NCI-H774 (cell line): Measurements from ENCODE around the gene CMYA5.
"Not testable (repeated sequence)": the region's sequence is repeated elsewhere in the genome, so short reads cannot be mapped to it uniquely, and the experiment has no call there.

Experiments used
- DNase-seq: peaks from one replicate; lab custom pipeline; 2025; lab: John Stamatoyannopoulos, UW

Gene CMYA5

DNA sequence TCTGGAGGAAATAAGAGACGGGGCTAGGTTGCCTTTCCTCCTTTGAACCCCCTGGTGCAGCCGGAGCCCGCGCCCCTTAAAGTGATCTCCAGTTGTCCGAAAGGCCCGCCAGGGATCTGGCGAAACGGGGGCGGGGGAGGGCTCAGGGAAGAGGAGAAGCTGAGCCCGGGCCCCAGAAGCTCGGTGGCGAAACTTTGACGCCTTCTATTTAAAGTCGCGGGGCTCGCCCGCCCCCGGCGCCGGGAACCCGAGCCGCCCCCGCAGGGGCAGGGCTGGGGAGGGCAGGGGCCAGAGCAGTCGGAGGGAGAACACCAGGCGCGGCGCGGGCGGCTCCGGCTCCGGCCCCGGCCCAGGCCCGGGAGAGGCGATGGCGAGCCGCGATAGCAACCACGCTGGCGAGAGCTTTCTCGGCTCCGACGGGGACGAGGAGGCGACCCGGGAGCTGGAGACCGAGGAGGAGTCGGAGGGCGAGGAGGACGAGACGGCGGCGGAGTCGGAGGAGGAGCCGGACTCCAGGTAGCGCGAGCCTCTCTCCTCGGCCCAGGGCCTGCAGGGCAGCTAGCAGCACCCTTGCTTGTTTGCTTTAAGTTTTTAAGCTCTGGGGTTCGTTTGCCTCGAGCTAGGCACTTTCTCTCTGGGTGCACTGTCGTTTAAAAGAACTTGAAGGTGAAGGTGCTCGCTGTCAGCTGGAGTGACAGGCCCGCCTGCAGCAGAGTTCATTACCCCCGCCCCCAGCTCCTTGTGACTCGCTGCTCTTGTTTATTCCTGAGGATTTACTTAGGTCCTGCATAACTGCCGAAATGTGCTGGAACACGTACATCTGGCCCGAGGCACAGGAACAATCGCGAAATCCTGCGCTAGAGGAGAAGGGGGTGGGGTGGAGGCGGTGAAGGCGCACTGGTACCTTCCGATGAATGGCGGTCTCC lies at the start of gene CMYA5:
CMYA5 (plus strand) TSS at position 296 of the 926 bp plus-strand sequence; CDS start at position 368, 72 bp downstream.
- DNase-seq = no peak

DNA sequence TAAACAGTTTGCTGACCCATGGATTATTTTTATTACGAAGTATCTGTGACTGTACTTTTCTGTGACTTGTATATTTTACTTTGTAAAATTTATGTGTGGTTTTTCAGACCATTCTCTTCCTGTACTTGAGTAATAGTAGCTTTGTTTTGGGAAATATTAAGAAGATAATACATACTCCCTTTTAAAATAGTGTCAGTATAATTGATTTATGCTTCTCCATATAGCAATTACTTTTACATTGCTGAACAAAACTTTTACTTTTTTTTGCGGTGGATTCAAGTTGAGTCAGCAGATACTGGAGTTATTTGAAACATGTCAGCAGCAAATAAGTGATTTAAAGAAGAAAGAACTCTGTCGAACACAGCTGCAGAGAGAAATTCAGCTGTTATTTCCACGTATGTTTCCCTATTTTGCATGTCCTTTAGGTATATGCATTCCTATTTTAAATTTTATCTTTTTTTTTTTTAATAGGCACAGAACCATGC lies 49.0 kb upstream of the CMYA5 start:
- DNase-seq = no peak

DNA sequence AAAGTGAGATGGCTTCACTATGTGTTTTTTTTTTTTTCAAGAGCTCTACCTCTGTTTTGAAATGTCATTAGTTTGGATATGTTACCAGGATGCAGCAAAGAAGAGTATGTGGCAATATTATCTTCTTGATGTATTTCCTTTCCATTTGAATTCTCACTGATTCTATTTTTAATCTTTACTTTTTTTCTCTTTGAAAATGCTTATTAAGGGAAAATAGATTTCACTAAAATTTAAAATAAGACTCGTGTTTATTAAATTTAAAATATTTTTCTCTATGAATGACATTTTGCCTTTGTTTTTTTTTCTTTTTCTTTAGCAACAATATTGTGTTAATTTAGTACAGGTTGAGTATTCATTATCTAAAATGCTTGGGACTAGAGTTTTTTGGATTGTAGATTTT lies 48.2 kb upstream of the CMYA5 start:
- no peak for DNase-seq

DNA sequence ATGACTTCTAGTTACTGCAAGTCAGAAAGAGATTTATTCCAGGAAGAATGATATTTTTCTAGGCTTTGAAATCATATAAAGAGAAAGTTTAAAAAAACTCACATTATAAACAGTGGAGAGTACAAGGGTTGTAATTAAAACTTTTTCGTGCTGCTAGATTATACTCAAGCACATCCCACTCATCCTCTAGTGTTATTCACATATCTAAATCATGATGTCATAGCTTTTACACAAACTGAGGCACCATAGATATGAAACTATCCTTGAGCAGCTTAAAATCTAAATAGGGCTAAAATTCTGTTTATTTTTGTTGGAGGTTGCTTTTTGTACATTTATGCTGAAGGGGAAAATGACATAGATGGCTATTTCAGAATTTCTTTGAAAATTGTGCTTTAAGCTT lies 47.4 kb upstream of the CMYA5 start:
- DNase-seq = no peak

DNA sequence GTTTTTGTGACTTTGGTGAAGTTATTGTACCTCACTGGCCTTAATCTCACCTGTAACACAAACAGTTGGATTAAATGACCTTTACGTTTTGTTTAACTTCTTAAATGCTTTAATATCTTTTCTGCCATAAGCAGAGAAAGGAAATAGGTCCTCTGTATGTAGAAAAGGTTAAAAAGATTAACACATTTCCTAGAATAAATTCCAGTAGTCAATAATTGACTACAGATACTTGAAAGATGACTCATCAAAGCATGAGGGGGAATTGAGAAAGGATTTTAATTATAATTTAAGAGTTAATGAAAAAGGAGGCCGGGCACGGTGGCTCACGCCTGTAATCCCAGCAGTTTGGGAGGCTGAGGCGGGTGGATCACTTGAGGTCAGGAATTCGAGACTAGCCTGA lies 35.8 kb upstream of the CMYA5 start:
- no peak for DNase-seq

DNA sequence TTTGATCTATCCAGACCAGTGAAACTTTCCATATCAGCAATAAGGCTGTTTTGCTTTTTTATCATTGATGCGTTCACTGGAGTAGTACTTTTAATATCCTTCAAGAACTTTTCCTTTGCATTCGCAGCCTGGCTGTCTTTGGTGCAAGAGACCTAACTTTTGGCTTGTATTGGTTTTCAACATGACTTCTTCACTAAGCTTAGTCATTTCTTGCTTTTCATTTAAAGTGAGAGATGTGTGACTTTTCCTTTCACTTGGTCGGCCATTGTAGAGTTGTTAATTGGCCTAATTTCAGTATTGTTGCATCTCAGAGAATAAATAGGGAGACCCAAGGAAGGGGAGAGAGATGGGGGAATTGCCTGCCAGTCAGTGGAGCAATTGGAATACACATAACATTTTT lies 26.4 kb upstream of the CMYA5 start:
- DNase-seq = no peak

DNA sequence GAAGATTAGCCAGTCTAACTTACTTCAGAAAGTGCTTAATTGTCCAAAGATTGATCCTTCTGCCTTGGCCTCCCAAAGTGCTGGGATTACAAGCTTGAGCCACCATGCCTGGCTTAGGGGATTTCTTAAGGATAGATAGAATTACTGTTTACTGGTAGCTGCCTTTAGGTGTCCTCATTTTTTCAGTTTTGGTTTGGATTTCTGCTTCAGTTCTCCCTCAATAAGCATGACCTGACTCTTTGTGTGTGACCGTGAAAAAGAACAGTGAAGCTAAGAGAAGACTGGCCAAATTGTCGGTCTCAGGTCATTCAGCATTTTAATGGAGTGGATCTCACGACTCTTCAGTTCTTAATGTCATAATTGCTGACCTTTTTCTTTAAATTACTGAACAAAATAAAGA lies 22.9 kb upstream of the CMYA5 start:
- no peak for DNase-seq

DNA sequence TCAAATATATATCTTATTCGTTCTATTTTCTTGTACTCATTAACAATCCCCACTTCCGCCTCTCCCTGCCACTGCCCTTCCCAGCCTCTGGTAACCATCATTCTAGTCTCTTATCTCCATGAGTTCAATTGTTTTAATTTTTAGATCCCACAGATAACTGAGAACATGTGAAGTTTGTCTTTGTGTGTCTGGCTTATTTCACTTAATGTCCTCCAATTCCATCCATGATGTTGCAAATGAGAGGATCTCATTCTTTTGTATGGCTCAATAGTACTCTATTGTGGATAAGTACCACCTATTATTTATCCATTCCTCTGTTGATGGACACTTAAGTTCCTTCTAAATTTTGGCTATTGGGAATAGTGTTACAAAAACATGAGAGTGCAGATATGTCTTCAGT lies 17.2 kb upstream of the CMYA5 start:
- no peak for DNase-seq

DNA sequence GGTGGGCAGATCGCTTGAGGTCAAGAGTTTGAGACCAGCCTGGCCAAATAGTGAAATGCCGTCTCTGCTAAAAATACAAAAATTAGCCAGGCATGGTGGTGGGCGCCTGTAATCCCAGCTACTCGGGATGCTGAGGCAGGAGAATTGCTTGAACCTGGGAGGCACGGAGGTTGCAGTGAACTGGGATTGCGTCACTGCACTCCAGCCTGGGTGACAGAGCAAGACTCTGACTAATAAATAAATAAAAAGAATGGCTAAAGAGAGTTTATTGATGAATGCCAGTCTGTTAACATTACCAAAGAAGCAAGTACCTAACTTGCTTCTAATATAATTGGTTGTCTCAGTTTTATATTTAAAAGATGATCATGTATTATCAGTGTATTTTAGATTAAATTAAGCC lies 13.3 kb upstream of the CMYA5 start:
- not testable (repeated sequence) for DNase-seq

DNA sequence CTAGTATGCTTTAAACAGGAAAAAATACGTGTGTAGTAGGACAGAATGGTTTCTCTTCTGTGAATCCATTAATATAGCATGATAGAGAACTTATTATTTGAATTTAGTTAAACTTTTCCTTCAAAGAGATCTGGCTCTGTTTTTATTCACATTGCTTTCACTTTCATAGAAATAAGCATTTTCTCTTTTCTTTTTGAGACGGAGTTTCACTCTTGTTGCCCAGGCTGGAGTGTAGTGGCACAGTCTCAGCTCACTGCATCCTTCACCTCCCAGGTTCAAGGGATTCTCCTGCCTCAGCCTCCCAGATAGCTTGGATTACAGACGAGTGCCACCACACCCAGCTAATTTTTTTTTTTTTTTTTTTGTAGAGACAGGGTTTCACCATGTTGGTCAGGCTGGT lies 7.5 kb upstream of the CMYA5 start:
- DNase-seq = not testable (repeated sequence)

DNA sequence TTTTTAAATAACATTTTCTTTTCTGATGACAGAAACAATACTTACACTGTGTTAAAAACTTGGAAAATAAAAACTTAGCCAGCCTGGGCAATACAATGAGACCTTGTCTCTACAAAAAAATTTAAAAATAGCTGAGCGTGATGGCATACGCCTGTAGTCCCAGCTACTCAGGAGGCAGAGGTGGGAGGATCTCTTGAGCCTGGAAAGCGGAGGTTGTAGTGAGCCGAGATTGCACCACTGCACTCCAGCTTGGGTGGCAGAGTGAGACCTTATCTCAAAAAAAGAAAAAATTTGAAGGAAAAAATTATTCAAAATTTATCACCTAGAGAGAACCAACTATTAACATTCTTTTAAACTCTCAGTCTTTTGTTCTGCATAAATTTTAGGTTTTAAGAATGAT lies 4.9 kb upstream of the CMYA5 start:
- DNase-seq = no peak

DNA sequence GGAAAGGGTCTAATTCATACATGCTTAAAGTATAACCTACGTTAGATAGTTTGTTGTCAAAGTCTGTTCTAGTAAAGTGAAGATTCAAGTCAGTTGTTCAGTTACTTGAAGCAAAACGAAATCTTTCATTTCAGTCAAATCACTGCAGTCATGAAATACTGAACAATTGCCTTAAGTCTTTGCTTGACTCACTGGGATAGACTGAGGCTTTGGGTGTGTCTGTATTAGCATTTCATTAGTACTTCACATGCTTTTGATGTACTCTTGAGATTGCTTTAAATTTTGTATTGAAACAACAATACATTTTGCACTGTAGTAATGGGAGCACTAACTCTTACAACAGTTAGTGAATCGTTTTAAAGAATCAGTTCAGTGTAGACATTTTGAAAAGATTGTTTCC lies 4.0 kb upstream of the CMYA5 start:
- no peak for DNase-seq

DNA sequence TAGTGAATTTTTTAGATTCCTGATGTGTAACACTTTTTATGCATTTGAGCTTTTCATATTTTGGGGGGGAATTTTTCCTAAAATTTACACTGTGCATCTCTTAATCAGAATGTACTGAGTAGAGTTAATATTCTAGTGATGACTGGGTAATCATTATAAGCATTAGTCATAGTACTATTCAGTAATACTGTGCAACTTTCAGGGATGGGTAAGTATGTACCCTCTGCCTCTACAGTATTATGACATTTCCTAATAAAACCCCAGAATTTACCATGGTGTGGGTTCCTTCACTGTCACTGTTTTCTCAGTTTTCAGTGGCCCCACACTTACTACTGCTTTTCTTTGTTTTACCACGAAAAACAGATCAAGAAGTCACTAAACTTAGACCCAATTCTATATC lies 2.8 kb upstream of the CMYA5 start:
- no peak for DNase-seq

DNA sequence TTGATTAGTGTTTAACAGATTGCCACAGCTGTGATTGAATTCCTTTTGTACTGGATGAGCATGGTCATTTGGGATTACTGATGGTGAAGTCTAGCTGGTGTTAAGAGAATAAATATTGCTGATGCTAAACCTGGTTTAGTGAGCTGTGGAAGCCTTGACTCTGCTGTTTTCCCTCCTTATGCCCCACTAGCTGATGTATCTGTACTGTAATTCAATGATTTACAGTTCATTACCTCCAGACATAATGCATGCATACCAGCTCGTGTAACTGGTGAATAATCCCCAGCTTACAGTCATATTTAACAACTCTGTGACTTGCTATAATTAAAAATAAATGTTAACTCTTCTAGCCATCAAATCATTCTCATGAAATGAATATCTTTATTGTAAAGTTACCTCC lies 1.7 kb upstream of the CMYA5 start:
- DNase-seq = no peak

DNA sequence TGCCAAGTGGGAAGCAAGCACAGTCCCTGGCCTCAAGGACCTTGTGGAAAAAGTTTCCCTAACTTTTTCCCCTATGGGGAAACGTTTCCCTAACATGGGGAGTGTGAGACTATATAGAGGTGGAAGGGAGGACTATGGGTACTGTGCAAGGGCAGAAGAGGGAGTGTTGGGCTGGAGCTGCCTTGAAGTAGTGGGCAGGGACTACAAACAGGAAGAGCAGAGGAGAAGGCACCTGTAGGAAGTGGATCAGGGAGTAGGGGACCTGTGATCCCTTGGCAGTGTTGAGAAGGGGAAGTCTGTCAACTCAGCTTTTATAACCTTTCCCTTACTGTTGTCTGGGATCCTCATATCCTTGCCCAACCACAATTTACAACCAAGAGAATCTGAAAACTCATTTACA lies 1.4 kb downstream of the CMYA5 start:
- DNase-seq = no peak

DNA sequence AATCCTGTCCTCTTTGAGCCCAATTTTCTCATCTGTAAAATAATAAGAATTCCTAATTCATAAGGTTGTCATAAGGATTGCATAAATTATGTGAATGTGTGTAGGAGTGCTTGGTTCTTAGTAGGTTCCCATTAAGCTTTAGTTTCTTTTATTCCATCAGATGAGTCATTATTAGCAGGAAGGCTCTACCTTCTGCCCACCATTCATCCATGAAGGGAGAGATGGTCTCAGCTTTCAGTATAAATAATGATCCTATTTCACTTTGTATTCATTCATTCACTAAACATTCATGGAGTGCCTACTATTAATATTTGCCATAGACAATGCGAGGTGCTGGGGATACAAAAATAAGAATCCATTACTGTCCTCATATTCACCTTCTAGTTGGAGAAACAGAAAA lies 3.0 kb downstream of the CMYA5 start:
- no peak for DNase-seq

DNA sequence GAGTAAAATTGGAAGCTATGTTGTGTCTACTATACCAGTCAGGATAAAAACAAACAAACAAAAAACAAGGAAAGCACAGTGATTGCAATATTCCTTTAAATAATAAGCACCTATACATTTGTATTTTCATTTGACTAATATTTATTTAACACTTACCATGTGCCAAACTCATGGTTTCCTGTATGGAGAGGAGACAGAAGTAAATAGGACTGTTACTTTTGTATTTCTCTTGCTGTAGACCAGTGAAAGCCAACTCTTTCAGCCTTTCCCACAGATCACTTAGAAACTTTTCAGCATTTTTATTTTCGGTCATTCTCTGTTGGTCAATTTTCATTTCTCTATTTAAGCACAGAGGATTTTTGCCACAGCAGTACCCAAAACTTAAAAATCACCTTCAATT lies 4.5 kb downstream of the CMYA5 start:
- DNase-seq = no peak

DNA sequence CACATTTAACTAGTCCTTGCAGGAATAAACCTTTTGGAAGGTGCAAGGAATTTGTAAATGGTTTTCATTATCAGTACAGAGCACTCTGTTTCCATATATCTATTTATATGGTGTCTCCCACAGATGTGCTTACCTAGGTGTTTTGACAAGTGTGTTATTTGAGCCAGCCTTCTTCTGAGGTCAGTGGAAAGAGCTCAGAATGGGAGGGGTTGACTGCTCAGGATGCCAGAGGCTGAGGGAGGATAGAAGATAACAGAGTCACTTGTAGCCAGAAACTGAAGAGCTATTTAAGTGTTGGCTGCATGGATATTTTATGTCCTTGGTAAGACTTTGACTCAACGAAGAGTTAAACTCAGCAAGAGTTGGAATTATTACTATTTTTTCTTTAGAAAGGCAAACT lies 5.0 kb downstream of the CMYA5 start:
- no peak for DNase-seq

DNA sequence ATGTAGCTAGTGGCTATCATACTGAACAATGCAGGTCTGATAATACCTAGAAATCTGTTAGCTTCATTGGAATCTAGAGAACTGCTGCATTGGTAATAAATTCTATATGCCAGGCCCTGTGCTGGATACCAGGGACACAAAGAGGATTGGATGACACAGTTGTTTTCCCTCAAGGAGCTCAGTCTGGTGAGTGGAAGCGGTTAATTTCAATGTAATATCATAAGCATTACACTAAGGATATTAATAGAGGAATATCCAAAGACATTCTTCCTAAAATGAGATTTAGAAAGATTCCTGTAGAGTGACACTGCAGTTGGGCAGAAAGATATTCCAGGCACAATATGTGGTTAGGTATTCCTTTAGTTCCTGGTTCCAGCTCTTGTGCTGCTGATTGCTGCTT lies 5.9 kb downstream of the CMYA5 start:
- no peak for DNase-seq

DNA sequence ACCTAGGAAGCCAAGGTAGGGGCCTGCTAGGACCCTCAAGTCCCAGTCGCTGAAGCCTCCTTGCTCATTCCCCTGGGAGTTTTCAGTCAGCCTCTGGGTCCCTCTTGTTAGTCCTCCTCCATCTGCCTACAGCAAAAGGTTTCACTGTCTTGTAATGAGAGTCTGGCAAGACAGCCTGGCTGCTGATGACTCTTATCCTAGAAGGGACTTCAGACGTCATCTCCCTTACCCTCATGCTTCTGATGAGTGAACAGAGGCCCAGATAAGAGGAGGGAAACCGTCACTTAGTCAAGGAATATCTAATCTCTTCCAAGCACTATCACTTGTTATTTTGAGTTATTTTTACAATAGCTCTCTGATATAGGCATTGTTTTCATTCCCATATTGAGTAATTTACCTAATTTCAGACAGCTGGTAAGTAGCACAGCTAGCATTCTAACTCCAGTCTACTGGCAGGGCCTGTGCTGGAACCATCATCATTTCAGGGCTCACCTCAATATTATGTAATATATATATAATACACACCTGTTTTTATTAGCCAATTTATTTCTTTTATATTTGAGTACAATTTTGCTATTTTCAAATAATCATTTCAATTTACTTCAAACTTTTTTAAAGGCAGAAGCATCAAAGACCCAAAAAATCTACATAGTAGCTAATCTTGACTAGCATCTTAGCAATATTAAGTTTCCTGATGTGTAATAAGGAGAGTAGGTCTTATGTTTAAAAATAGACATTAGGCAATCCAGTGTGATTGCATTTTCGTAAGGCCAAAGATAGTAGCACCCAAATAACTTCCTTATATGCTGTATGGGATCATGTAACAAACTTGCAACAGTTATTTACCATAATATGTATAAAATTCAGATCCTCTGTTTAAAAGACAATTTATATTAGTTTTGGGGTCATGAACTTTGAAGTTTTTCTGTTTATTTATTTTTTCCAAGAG lies 7.9 kb downstream of the CMYA5 start:
- no peak for DNase-seq

DNA sequence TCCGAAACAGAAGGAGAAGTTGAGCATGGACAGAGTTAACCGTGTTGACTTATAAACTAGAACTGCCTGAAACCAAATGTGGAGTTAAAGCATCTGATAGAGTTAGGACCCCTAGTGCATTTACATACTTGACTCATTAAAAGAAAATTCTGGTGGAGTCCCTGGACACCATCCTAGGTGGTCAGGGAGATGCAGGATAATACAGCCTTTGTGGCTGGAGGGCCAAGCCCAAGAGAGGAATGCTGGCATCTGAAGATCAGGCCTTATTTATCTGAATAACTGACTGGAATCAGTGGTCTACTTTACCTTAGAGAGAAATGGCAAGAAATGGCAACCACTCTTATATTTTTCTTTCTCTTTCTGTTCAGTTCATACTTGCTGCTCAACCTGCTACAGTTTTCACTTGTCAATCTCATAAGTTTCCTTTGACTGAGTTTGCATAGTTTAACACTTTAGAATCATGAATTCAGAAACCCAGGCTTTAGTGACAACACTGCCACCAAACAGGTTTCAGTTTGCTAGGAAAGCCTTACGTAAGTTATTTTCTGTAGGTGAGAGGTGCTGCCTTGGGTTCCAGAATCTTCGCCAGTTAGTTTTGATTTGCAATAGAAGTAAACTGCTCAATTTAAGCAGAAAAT lies 10.2 kb downstream of the CMYA5 start:
- no peak for DNase-seq
